ENCODE results near the gene ULK3.

ULK3 gene

GRCh38 chr15:74809956-74810355 lies 33.0 kb downstream of the ULK3 start:
- TF ChIP-seq RAD21 (IDR thresholded peaks at IDR 0.05; ENCODE audit: low read depth) (no peak), USF1 (IDR thresholded peaks at IDR 0.05) (no peak), YY1 (IDR thresholded peaks at IDR 0.05; ENCODE audit: low read depth) (no peak), CREB1 (IDR thresholded peaks at IDR 0.05; ENCODE audit: low read depth) (no peak), MAX (IDR thresholded peaks at IDR 0.05) (no peak), FOXM1 (IDR thresholded peaks at IDR 0.05; ENCODE audit: borderline replicate concordance, low read depth) (no peak), ZBTB7A (IDR thresholded peaks at IDR 0.05; ENCODE audit: low read depth) (no peak), EP300 (IDR thresholded peaks at IDR 0.05; ENCODE audit: borderline replicate concordance) (no peak), CEBPB (IDR thresholded peaks at IDR 0.05) (no peak), REST (IDR thresholded peaks at IDR 0.05; ENCODE audit: low read depth) (no peak), EGR1 (IDR thresholded peaks at IDR 0.05) (no peak), TCF12 (IDR thresholded peaks at IDR 0.05; ENCODE audit: low read depth) (no peak)

- TF ChIP-seq CEBPB (IDR thresholded peaks at IDR 0.05) (no peak), CREB1 (IDR thresholded peaks at IDR 0.05; ENCODE audit: low read depth) (no peak), FOXM1 (IDR thresholded peaks at IDR 0.05; ENCODE audit: borderline replicate concordance, low read depth) (no peak), MAX (IDR thresholded peaks at IDR 0.05) (no peak), USF1 (IDR thresholded peaks at IDR 0.05) (no peak), ZBTB7A (IDR thresholded peaks at IDR 0.05; ENCODE audit: low read depth) (no peak), EP300 (IDR thresholded peaks at IDR 0.05; ENCODE audit: borderline replicate concordance) (no peak), TCF12 (IDR thresholded peaks at IDR 0.05; ENCODE audit: low read depth) (no peak), TAF1 (IDR thresholded peaks at IDR 0.05; ENCODE audit: low read depth) (no peak), REST (IDR thresholded peaks at IDR 0.05; ENCODE audit: low read depth) (no peak), NFIC (IDR thresholded peaks at IDR 0.05) (no peak), EGR1 (IDR thresholded peaks at IDR 0.05) (no peak)
Observed at GRCh38 chr15:74809242-74809641, 33.7 kb downstream of the ULK3 start.

GRCh38 chr15:74808840-74809229 lies 34.1 kb downstream of the ULK3 start:
- TF ChIP-seq REST (IDR thresholded peaks at IDR 0.05; ENCODE audit: low read depth) (no peak), MAX (IDR thresholded peaks at IDR 0.05) (no peak), EGR1 (IDR thresholded peaks at IDR 0.05) (no peak), ZBTB7A (IDR thresholded peaks at IDR 0.05; ENCODE audit: low read depth) (no peak), TAF1 (IDR thresholded peaks at IDR 0.05; ENCODE audit: low read depth) (no peak), NFIC (IDR thresholded peaks at IDR 0.05) (no peak), FOXM1 (IDR thresholded peaks at IDR 0.05; ENCODE audit: borderline replicate concordance, low read depth) (no peak), USF1 (IDR thresholded peaks at IDR 0.05) (no peak), TEAD4 (IDR thresholded peaks at IDR 0.05) (no peak), RAD21 (IDR thresholded peaks at IDR 0.05; ENCODE audit: low read depth) (no peak), EP300 (IDR thresholded peaks at IDR 0.05; ENCODE audit: borderline replicate concordance) (no peak), CREB1 (IDR thresholded peaks at IDR 0.05; ENCODE audit: low read depth) (no peak)
